NCI-H187 treated with DMSO at 0.1 percent for 48 hours (cell line): ENCODE measurements around the gene MRPS10.
"Not testable (repeated sequence)": the region's sequence is repeated elsewhere in the genome, so short reads cannot be mapped to it uniquely, and the experiment has no call there.

Experiments
- DNase-seq: peaks from one replicate; lab custom pipeline; 2025; lab: John Stamatoyannopoulos, UW

Gene MRPS10

DNA sequence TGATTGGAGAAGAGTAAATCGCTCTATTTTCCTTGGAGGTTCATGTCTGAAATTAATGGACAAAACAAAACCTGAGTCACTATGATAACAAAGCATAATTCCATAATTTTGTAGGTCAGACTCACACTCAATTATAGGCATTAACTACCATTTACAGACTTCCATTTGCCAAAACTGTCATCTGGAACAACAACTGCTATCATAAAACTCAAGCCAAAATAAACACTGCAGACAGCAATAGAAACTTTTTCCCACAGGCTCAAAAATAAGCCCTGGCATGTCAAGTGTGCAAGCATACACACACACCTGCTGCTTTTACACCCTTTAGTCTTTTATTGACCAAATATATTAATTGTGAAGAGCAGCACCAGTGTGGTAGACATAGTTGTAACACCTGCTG is 7.1 kb downstream of the MRPS10 start:
- no peak for DNase-seq

DNA sequence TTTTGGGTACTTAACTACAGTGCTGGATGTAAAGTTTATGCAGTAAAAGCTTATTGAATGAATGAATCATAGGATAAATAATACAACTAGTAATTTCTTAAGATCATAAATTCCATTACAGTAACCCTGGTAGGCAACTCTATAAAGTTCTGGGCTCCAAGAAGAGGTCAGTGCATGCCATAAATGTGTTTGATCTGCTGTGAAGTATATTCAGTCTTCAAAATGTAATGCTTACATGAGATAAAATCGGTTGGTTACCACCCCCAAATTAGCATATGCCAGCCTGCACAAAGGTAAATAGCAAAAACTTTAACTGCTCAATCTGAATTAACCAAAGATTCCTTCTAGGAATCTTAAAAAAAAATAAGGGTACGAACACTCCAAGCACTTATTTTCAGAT is 10.1 kb downstream of the MRPS10 start:
- not testable (repeated sequence) for DNase-seq

DNA sequence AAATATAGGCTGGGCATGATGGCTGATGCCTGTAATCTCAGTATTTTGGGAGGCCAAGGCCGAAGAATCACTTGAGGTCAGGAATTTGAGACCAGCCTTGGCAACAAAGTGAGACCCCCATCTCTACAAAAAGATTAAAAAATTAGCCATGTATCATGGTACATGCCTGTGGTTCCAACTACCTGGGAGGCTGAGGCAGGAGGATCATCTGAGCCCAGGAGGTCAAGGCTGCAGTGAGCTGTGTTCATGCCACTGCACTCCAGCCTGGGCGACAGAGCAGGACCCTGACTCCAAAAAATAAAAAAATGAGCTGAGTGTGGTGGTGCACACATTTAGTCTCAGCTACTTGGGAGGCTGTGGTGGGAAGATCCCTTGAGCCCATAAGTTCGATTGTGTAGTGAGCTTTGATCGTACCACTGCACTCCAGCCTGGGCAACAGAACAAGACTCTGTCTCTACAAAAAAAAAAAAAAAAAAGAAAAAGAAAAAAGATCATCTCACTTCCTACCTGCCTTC is 12.8 kb downstream of the MRPS10 start:
- DNase-seq = no peak

DNA sequence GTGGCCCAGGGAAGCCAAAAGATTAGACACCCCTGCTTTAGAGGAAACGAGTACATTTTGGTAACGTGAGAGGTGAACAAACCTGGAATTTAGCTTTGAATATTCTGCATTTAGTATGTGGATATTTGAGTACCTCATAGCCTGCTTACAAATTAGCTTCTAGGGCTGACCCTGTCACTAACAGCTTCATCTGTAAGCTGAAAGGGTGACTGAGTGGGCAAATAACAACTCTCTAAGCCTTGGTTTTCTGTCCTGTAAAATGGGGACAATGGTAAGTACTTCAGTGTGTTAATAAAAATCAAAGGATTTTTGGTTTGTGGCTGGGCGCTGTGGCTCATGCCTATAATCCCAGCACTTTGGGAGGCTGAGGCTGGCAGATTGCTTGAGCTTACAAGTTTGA is 14.5 kb downstream of the MRPS10 start:
- DNase-seq = no peak

DNA sequence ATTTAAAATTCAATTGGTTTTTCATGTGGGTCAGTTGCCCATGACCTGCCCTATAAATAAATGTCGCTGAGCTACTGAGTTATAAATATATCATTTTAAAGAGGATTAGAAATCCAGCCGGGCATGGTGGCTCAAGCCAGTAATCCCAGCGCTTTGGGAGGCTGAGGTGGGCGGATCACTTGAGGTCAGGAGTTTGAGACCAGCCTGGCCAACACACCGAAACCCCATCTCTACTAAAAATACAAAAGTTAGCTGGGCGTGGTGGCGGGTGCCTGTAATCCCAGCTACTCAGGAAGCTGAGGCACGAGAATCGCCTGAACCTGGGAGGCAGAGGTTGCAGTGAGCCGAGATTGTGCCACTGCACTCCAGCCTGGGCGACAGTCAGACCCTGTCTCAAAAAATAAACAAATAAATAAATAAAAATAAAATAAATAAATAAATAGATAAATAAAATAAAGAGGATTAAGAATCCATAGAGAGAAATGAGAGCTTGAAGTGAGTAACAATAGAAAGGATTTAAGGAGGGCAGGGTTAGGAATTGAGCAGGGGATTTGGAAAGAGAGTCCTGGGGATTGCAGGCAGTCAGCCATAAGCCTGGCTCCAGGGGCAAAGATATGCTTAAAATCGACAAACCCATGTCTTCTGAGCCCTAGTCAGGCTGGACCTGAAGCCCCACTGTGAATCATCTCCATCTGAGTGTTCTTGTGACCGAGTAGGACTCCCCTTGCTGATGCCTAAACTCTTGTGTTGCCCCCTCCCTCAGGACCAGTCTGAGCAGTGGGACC is 15.3 kb downstream of the MRPS10 start:
- not testable (repeated sequence) for DNase-seq

DNA sequence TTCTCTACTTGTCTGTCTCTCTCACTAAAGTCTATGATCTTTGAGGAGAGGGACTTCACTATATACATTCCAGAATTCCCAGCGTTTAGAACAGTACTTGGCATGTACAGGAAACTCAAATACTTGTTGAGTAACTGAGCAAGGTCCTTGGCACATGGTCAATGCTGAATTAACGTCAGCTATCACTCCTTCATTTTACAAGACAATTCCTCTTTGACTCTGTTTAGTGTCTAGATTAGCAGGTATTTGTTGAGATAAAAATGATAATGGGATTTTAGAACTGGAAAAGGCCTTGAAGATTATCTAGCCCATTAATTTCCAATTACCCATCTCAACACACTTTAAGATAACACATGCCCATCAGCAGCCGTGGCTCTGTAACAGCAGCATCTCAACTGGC is 16.3 kb downstream of the MRPS10 start:
- no peak for DNase-seq

DNA sequence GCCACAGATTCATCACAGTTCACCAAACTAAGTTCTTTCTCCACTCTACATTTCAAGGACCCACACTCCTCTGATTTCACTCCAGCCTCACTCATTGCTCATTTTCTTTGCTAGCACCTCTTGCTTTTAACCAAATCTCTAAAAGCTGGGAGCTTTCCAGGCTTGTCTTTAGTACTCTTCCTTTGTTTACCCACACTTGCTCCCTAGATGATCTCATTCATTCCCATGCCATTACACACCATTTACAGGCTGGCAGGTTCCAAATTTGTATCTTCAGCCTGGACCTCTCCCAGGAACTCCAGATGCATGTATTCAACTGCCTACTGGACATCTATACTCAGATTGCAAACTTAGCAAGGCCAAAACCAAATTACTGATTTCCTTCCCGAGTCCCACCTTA is 17.6 kb downstream of the MRPS10 start:
- no peak for DNase-seq

DNA sequence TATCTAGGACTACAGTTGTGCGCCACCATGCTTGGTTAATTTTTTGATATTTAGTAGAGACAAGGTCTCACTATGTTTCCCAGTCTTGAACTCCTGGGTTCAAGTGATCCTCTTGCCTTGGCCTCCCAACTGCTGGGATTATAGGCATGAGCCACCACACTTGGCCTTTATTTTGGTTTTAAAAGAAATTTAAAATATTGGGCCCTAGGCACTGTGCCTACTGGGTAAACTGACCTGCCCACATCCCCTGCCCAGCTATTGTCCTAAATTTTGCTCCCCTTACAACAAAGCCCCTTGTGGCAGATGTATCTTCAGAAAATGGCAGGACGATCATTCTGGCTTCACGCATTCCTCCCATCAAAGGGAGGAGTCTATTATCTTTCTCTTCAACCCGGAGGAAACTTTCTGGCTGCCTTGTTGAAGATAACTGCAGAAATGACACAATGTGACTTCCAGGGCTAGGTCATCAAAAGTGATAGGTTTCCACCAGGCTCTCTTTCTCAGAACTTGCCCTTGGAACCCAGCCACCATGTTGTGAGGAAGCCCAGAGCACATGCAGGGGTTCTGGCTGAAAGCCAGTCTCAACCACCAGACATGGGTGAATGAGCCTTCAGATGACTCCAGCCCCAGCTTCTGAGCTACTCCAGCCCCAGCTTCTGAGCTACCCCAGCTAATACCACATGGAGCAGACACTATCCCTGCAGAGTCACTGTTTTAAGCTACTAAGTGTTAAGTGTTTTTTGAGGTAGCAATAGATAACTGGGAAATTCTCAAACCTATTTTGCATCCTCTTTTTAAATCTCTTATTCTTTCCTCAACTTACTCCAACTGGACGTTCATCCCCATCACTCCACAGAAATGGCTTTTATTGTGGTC is 18.3 kb downstream of the MRPS10 start:
- DNase-seq = no peak

DNA sequence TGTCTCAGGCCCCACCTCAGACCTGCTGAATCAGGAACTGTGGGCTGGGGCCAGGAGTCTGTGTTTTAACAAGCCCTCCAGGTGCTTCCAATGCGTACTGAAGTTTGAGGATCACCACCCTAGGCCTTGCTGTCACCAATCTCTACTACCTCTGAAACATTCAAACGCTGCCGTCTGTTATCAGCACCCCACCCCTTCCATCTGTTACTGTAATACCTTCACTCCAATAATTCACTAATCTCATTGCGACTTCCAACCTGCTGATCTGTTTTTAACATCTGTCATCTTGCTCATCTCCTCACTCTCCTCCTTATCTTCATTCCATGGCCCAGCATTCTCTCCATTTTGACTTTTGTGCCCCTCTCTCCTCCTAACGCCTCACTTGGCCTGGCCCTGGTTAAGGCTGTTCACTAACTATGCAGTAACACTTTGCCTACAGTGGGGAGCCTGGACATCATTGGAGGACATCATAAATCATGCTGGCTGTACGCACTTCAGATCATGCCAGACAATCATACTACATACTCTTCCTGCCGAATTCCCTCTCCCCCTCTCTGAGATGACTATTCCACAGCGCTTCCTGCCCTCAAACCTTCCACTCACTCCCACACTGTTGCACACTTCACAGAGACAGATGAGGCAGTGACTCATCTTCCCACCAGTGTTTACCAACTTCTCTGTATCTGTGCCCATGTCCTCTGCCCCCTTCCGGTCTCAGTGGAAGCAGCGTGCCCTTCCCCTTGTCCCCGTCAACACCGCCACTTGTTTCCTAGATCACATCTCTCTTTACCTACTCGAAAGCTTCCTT is 19.9 kb downstream of the MRPS10 start:
- DNase-seq = no peak

DNA sequence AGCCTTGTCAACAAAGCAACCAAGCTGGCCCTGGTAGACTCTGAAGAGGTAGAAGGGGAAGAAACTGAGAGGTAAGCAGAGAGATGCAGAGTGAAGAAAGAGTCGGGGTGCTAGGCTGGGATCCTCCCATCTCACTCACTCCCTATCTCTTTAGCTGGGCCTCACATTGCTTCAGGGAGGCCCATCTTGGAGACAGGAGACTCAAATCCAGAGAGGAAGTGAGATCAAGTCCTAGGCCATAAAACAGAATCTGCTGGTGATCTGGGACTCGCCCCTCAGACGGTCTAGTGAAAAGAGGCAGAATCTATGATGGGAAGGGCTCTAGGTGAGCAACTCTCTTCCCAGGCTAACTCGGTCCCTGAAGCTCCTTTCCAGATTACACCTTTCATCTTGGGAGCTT is 22.2 kb downstream of the MRPS10 start:
- no peak for DNase-seq

DNA sequence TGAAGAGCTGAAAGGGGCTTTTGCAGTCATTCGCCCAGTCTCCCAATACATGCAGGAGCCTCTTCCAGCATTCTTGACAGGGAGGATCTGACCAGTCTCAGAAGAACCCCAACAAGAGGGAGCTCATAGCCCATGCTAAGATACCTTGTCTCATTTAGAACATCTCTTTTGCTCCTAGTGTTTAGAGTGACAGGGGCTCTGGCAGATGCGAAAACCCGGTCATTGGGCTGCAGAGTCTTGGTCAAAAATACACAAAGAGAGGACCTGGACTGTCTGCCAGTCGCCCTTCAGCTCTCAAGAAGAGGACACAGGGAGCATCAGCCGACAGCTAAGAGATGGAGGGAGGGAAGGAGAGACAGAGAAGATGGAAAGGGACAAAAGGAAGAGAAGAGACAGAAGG is 23.6 kb downstream of the MRPS10 start:
- no peak for DNase-seq

DNA sequence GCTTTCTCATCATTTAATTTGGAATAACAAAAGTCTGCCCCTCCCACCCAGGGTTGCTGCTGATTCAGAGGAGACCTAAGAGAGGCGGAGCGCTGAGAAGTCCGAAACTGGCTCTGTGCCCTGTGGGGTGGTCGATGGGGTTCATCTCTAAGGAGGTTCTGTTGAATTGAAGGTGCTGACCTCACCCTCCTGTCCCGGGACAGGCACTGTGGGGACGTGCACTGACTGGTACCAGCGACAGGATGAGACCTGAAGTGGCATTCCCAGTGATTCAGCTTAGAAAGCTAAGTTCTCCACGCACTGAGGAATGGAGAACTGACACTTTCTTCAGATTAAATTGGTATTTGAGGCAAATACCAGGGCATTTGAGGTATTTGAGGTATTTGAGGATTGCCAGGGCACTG is 24.2 kb downstream of the MRPS10 start:
- DNase-seq = no peak

DNA sequence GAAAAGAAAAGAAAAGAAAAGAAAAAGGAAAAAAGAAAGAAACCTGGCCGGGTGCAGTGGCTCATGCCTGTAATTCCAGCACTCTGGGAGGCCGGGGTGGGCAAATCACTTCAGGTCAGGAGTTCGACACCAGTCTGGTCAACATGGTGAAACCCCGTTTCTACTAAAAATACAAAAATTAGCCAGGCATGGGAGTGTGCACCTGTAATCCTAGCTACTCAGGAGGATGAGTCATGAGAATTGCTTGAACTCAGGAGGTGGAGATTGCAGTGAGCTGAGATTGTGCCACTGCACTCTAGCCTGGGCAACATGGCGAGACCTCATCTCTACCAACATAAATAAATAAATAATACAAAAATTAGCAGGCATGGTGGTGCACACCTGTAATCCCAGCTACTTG is 25.3 kb downstream of the MRPS10 start:
- DNase-seq = not testable (repeated sequence)

DNA sequence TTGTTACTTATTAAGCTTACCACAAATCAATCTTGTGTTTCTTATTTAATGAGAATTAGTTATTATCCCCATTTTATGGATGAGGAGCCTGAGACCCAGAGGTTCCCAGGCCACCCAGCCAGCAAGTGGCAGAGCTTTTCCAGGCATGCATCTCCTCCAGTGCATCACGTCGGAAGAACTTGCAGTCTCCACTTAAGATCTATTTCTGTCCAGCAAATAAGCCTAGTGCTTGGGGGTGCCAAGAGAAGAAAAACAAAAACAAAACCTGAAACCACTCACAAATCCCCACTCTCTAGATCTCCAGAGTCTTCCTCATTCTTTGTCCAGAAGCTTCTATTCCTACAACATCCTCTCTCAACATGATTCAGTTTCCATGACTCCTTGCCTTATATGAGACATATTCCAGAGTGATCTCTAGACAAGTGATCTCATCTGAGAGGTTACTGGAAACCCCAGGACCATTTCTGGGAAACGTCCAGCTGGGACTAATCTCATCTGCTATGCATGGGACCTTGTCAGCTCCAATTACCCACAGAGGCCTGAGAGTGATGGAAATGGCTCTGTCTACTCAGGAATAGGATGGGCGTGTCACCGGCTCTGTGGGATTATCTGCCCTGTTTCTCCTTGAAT is 27.0 kb downstream of the MRPS10 start:
- no peak for DNase-seq

DNA sequence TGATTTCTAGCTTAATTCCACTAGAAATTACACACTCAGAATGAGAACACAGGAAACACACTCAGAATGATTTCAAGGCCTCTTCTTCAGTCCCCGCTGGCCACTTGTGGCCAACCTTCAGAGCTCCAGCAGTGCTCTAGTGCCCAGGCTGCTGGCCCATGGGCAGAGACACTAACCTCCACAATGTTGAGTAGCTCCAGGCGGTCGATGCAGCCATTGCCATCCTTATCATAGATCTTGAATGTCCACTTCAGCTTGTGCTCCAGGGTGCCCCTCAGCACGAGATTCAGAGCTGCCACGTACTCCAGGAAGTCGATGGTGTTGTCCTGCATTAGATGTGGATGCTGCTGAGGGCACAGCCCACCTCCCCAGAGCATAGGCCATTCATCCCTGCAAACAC is 29.3 kb downstream of the MRPS10 start:
- no peak for DNase-seq

DNA sequence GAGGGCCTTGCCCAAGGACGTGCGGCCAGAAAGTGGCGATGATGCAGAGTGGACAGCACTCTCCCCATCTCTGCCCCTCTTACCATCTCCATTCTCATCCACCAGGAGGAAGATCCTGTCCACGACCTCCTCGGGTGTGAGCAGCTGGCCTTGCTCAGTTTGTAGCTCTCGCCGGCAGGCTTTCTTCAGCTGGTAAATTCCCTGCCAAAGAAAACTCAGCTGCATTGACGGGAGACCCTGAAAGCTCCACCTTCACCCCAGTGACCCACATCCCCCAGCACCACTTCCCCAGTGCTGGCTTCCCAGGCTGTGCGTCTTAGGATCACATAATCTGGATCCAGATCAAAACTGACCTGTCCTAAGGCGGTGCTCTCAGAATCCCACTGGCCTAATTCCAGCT is 32.1 kb downstream of the MRPS10 start:
- no peak for DNase-seq

DNA sequence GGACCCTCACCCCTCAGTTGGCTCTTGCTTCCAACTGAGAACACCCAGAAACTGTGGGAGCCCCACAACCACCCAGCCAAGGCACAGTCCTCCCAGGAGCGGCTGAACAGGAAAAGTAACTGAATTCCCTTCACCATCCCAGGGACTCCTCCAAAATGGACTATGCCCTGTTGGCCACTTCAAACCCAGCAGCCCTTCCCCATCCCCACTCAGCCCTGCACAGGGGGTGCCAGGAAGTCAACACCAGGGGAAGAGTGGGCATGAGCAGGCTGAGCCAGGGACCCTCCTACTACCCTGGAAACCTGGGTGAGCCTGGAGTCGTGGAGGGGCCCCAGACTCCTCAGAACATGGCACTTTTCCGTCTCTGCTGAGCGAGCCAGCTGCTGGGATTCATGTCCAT is 33.2 kb downstream of the MRPS10 start:
- no peak for DNase-seq

DNA sequence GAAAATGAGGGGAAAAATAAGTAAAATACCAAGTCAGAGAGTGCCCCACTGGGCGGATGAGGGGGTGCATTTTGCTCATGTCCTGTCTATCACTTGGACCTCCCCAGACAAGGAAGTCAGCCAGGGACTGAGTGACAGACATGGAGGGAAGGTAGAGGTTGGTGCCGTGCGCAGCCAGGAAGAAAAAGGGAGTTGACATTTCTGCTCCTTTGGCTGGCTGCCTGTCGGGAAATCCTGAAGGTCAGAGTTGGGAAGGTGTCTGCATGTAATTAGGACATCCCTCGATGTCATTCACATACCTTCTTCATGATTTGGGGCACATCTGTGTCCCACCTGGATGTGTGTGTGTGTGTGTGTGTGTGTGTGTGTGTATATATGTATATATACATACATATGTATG is 35.6 kb downstream of the MRPS10 start:
- no peak for DNase-seq

DNA sequence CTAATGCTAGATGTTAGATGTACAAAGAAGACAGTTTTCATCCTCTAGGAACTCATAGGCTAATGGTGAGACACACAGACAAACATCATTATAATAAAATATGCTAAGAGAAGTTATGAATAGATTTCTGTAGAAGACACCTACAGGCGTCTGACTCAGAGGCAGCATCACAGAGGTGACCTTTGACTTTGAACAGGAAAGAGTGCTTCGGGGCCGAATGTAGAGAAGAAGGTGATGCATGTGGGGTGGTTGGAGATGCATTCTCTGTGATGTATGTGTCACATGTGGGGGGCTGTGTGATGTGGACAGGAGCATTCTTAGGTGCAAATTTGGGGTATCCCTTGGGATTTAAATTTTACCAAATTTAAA is 37.7 kb downstream of the MRPS10 start:
- no peak for DNase-seq

DNA sequence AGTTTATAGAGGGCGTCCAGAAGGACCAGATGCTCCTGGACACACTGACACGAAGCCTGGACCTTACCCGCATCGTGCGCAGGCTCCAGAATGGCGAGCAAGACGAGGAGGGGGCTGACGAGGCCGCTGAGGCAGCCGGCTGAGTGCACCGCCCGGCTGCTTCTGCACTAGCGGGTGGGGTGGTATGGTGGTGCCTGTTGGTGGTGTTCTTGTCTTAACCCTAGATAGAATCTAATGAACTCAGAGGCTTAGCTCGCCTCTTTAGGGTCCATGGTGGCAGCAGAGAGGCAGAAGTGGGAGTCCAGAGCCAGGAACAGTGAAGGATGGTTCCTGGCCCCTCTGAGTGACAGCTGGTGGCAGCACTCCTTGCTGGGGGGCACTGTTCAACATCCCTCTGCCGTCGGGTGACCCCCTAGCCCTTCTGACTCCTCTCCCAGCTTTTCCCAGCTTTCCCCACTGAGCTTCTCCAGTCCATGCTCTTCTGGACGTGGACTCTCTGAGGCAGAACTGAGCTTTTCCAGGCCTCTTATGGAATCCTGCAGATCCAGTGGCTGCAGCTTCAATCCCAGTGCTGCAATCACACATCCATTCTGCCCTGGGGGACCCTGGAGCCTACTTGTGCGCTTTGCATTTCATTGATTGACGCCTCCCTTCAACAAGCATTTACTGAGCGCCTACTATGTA is 38.3 kb downstream of the MRPS10 start:
- DNase-seq = no peak
